AG09309 (cell line): ENCODE measurements around the gene MYL10.

Source experiments
- DNase-seq: peaks from one replicate; pipeline ENCODE4 v3.0.0-alpha.2; 2010; ENCODE audit warnings: low read depth
- H3K4me3 ChIP-seq: 2 replicates; pipeline ENCODE4 v1.5.1; 2011; ENCODE audit warnings: mild to moderate bottlenecking, low read depth, low read length, moderate library complexity; ENCODE audit not compliant: control insufficient read depth
- TF ChIP-seq, protein P1 (sequence below): IDR thresholded peaks from 2 replicates; pipeline ENCODE4 v1.5.1; 2011; ENCODE audit warnings: mild to moderate bottlenecking, low read depth, low read length, inconsistent platforms; ENCODE audit not compliant: insufficient read depth, control insufficient read depth; ENCODE audit errors: missing control alignments

Gene MYL10

DNA sequence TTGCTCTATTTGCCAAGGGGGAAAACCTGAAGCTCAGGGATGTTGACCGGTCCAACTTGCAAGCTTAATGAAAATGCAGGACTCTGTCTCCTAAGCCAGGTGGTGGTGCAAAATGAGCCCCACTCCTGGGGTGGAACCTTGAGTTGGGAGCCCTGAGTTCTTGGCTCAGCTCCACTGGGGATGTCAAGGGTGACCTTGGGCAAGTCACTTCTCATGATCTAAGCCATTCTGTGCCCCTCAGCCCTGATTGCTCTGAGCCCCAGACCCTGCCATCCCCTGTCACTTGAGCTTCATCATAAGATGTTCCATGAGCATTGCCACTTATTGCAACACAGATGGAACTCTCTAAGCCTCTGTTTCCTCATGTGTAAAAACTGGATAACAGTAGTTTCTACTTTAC is 33.9 kb downstream of the MYL10 start:
- TF ChIP-seq, protein P1, sequence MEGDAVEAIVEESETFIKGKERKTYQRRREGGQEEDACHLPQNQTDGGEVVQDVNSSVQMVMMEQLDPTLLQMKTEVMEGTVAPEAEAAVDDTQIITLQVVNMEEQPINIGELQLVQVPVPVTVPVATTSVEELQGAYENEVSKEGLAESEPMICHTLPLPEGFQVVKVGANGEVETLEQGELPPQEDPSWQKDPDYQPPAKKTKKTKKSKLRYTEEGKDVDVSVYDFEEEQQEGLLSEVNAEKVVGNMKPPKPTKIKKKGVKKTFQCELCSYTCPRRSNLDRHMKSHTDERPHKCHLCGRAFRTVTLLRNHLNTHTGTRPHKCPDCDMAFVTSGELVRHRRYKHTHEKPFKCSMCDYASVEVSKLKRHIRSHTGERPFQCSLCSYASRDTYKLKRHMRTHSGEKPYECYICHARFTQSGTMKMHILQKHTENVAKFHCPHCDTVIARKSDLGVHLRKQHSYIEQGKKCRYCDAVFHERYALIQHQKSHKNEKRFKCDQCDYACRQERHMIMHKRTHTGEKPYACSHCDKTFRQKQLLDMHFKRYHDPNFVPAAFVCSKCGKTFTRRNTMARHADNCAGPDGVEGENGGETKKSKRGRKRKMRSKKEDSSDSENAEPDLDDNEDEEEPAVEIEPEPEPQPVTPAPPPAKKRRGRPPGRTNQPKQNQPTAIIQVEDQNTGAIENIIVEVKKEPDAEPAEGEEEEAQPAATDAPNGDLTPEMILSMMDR: no peak
- no peak for DNase-seq
- H3K4me3 ChIP-seq: no peak overlapping the region

DNA sequence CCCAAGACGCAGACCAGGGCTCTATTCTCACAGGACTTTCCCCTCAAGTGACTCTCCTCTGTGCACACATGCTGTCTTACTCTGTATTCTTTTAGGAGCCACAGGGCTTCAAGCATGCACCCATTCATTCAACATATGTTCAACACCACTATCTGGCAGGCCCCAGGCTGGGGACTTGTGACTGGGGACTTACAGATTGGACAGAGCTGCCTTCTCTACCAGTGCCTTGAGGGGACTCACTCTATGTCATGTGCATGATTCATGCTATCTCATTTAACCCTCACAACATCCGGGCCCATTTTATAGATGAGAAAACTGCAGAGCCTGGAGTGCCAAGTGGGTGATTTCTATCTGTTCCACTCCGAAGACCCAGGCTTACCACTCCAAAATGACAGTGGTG is 34.3 kb downstream of the MYL10 start:
- TF ChIP-seq, protein P1: no peak
- no peak overlapping the region for H3K4me3 ChIP-seq
- no peak for DNase-seq

GRCh38 chr7:101593556-101593955 is 35.5 kb downstream of the MYL10 start:
- TF ChIP-seq, protein P1: no peak
- no peak for DNase-seq
- H3K4me3 ChIP-seq: no peak overlapping the region

GRCh38 chr7:101591504-101591903 is 37.6 kb downstream of the MYL10 start:
- no peak for DNase-seq

DNA sequence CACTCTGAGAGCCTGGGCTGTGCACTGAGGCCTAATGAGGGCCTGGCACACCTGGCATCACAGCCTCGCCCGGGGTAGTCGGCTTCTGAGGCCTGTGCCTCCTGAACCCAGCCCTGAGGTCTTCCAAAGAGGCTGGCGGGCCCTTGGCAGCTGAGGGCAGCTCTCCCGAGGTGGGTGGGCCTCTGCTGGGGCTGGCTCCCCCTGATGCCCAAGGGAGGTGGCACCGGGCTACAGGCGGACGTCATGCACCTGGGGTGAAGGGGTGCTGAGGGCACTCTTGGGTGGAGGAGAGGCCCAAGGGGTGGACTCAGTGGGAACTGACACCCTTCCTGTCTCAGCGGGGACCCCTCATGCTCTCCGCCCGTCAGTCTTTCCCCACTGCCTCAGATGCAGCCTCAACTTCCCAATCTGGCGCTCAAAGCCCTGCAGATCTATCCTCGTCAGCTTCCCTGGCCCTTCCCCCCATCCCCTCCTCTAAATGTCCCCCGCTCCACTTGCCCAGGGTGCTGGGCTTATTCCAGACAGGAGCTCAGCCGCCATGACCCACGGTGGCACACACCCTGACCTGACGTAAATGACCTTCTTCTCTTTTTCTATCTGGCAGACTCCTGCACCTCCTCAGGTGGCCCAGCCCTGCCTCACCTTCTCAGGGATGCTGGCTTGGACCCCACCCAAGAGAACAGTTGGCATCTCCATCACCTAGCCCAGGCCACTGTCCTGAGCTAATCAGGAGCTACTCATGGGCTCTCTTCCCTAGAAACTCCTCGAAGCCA is 38.2 kb downstream of the MYL10 start:
- no peak for DNase-seq
- TF ChIP-seq, protein P1: no peak

More at GRCh38 chr7:101591504-101591903, 37.6 kb downstream of the MYL10 start:
- no peak overlapping the region for H3K4me3 ChIP-seq
- TF ChIP-seq, protein P1: no peak

DNA sequence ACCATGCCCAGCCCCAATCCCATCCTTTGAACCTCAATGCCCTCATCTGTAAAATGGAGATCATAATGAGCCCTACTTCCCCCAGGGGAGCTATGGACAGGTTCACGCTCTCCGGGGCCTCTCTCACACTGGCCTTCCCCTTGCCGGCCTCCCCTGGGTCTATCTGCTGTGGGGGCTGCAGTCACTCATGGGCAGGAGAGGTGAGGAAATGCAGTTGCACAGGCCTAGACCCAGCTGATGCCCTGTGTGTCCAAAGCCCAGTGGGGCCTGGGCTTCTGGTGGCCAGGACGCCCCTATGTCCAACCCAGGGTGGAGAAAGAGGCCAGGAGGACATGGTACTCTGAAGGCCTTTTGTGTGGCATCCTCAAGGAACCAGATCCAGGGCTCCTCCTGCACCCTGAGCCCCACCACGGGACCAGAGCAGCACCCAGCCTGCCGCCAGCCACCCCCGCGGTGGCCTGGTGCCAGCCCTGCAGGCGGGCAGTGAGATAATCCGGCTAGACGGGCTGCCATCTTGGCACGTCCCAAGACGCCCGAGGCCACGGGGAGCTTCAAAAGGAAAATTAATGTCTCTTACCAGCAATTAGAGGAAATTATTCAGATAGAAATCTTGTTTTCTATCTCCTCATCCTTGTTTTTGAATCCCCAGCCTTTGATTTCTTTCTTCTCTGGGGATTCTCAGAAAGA is 39.0 kb downstream of the MYL10 start:
- TF ChIP-seq, protein P1: no peak
- DNase-seq: no peak
- H3K4me3 ChIP-seq: no peak overlapping the region

More for the DNA sequence above, 38.2 kb downstream of the MYL10 start:
- H3K4me3 ChIP-seq: no peak overlapping the region
